ENCODE data around the gene CIT. TPM values are rescaled to one million over a fixed set of nuclear protein-coding genes. Genes with fewer than 3 reads are reported as not detected.

The CIT gene
- polyA plus RNA-seq, 12 donors, result 4.8 to 19.8 (median 9.3) TPM; not detected in 1

DNA sequence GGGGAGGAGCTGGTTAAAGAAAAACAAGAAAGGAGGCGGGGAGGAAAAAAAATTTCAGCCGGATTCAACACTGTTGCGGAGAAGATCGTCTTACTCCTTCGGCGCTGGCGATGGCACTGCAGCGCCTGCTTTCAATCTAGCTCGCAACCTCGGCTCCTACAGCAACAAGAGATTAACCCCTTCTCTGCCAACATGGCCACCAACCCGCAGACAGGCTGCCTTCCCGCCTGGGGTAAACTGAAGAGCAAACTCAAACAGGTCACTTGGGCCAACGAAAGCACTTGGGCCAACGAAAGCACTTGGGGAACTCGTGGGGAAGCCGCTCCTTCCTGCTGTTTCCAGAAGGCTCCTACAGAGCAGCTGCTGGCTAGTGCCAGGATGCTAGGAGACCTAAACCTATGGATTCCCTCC, 73.7 kb downstream of the CIT start:
- DNase-seq, result peak; percentile 65

GRCh38 chr12:119802472-119802871, 74.6 kb downstream of the CIT start:
- DNase-seq, result peak; percentile 47

DNA sequence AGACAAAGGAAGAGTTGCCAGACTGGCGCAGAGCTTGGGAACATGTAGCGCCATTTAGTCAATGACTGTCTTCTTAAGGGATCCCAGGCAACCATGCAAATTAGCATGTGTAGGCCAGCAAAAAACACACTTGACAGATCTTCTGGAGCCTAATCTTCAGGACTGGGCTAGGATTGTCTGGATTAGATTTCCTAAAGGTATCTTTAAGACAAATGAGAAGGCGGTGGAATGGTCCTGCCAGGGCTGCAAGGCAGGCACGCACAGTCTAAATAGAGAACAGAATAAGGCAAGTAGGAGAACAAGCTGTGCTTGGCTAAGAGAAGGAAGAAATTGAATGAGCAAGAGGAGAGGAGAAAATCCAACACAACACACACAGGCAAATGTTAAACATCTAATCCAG, 80.0 kb downstream of the CIT start:
- no peak for DNase-seq

DNA sequence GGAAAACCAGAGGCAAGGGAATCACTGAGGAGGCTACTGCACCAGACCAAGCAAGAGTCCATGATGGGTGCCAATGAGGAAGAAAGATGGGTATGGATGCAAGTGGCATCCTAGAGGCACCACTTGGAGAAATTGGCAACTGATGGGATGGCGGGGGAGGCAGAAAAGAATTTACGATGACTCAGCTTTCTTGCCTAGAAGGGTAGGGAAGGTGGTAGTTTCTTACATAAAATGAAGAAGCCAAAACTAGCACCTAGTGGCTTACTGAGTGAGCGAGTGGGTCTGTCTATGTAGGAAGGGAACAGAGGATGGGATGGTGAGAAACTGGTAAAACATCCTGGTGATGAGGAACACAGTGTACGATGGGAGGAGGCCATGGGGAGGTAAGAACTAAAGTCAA, 80.8 kb downstream of the CIT start:
- no peak for DNase-seq

- no peak for DNase-seq
These were observed 85.7 kb downstream of the CIT start for GRCh38 chr12:119791453-119791852.

GRCh38 chr12:119788786-119789185, 88.3 kb downstream of the CIT start:
- no peak for DNase-seq

DNA sequence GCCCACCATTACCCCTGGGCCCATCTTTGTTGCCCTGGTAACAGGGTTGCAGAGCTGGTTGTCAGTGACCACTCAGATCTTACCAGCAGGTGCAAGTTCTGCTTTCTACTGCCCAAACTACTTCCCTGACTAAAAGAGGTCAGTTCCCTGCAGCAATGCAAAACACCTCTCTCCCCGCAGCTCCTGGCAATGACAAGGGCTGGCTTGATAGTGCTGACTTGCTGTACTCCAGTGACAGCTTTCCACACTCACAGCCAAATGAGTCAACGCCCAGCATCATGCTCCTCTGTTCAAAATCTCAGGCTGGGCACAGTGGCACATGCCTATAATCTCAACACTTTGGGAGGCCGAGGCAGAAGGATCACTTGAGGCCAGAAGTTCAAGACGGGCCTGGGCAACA, 90.6 kb downstream of the CIT start:
- DNase-seq, result no peak

- DNase-seq, result no peak
These were observed 92.4 kb downstream of the CIT start for GRCh38 chr12:119784673-119785072.

DNA sequence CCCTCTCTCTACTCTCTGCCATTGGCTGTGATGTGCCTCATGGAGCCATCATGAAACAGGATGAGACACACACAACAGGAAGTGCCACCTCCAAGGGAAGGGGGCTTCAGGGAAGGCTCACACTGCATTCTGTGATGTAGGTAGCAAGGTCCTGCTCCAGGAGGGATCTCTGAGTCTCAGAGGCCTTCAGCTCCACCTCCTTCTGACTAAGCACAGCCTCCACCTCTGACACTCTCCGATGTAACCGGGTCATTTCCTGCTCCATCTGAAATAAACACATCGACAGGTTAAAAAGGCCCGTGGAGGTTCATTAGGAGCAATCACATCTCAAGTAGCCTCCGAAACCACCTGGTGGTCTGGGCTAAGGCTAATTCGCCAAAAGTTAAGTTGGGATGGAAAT, 93.3 kb downstream of the CIT start:
- no peak for DNase-seq

DNA sequence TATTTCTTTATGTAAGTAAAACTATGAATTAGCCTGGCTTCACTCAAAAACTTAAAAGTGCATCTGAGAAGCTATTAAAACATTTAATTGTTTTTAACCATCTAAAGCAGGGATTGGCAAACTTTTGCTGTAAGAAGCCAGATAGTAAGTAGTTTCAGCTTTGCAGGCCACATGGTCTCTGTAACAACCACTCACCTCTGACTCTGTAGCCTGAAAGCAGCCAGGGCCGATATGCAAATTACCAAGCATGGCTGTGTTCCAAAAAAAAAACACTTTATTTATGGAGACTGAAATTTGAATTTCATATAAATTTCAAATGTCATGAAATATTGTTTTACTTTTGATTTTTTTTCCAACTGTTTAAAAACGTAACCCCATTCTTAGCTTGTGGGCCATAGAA, 95.3 kb downstream of the CIT start:
- DNase-seq, result no peak

DNA sequence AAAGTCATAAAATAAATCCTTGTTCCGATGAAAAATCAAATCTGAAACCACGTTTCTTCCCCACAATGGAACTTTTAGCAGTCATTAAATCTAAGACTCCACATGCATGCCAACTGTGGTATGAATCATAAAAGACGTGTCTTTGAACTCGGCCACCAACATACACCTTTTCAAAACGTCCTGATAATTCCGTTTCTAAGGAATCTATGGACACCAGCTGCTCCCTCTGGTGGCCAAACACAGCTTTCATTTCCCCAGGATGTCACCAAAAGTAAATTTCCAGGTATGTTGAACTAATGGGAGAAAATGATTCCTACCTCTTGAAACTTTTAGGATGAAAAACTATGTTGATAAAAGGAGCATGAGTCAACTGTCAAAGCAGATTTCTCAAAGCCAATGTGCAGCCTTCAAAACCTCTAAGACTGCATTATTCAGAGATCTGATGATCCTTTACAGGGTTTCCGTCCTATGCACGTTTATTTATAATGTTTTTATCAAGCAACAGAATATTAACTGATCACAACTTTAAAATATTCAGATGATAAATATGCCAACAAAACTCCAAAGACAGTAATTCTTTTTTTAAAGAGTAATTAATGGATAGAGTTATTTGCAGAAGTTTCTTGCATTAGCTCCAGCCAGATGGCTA, 96.2 kb downstream of the CIT start:
- peak; percentile 36 for DNase-seq

- no peak for DNase-seq
These were observed 101.7 kb downstream of the CIT start for GRCh38 chr12:119775246-119775895.

GRCh38 chr12:119772431-119772830, 104.7 kb downstream of the CIT start:
- DNase-seq, result no peak

DNA sequence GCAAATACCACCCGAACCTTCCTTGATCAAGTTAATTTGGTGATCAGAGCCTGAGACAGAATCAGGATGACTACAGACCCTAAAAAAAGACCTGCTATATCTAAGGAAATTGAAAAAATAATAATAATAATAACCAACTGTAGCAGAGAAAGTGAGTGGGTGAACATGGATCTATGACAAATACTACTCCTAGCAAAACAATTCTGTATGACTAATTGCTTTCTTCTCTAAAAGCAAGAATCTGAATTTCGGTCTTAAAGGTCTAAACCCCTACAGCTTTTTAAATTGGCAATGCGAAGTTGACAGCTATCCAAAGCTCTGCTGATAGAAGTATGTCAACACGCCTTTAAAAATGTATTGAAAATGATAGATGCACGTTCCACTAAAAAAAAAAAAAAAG, 107.0 kb downstream of the CIT start:
- DNase-seq, result no peak

- DNase-seq, result no peak
These were observed 114.5 kb downstream of the CIT start for GRCh38 chr12:119762619-119763018.

GRCh38 chr12:119758722-119759121, 118.4 kb downstream of the CIT start:
- DNase-seq, result no peak

DNA sequence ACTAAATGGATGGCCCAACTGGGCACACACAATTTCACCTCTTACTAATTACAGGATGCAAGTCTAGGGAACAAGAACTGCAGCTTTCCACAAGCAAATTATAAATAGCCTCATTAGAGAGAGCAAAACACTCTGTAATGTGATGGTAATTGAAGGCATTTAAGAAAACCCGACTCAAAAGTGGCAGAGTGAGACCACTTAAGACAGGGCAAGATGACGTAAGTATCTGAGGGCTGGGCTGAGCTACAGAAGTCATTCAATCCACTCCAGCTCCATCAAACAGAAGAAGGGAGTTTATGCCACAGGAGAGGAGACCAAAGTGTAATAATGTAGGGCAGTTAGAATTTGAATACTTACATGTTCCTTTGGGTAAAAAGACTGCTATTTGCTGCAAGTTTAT, 118.9 kb downstream of the CIT start:
- DNase-seq, result no peak

DNA sequence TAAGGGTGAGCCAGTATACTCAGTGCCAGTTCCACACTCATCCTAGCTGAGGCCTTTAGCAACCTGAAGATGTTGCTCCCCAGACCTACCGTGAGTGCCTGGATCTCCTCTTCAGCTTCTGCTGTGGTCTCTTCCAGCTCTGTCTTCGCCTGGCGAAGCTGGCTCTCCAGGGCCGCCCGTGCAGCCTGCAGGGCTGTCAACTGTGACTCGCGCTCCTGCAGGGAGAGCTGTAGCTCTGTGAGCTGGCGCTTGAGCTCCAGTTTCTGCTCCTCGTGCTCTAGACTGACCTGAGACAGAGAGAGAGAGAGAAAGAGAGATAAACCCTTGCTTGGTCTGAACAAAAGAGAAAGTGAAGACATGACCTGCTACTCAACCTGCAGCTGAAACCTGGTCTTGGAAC, 125.2 kb downstream of the CIT start:
- DNase-seq, result no peak

DNA sequence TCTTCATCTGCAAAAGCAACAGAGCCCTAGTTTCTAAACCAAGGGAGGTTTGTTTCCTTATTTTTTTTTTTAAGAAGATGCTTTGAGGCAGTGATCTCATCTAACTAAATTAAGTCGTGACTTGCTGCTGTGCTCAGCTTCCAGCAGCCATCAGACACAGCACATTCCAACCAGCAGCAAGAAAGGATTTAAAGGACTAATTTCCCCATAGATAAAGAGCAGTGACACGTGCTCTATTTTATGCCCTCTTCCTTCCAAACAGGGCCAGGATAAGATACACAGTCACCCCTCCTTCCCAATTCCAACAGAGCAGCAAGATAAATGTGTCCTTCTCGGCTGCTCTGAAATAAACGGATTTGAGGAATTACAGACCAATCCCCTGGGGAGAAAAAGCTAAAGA, 127.5 kb downstream of the CIT start:
- DNase-seq, result no peak

- no peak for DNase-seq
These were observed 128.6 kb downstream of the CIT start for GRCh38 chr12:119748497-119748896.

DNA sequence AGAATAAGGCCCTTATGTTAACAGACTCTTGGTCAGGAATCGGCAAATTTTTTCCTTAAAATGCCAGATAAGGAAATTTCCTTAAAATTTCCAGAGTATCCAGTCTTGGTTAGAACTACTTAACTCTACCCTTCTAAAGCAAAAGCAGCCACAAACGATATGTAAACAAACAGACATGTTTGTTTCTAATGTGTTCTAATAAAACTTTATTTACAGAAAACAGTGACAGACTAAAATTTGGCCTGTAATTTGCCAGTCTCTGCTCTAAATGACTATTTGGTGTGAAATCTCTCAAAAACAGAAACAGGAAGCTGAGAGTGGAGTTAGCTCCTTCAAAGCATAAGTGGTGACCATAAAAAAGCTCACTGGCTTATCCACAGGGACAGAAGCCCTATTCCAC, 131.0 kb downstream of the CIT start:
- DNase-seq, result no peak

- no peak for DNase-seq
These were observed 132.1 kb downstream of the CIT start for GRCh38 chr12:119744900-119745606.

DNA sequence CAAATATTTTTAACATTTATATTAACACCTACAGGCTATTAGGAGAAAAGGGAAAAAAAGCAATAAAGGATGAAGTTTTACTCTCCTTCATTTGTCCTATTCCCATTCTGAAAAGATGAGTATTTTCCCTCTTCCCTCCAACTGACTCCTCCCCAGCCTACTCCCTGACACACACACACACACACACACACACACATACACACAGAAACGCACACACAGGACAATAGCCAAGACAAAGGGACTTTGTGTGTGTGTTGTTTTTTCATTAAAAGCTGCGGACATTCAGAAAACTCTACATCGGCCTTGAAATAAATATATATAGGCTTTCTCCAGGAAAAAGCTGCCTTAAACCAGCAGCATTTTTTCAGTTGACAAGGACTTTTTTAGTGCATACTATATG, 134.4 kb downstream of the CIT start:
- no peak for DNase-seq
